IPS DF 19.7 (cell line): ENCODE data around the gene YKT6.

ENCODE experiments used
- DNase-seq: peaks from one replicate; pipeline ENCODE4 v3.0.0-alpha.2; 2013; ENCODE audit warnings: low read depth, low spot score

Gene YKT6

GRCh38 chr7:44218418-44219201 lies 17.8 kb downstream of the YKT6 start:
- peak; percentile 33 for DNase-seq

GRCh38 chr7:44219371-44220045 lies 18.7 kb downstream of the YKT6 start:
- DNase-seq, result no peak

GRCh38 chr7:44220046-44220357 lies 19.2 kb downstream of the YKT6 start:
- DNase-seq, result no peak

- no peak for DNase-seq
These were observed 19.8 kb downstream of the YKT6 start for GRCh38 chr7:44220358-44221112.

- DNase-seq, result no peak
These were observed 20.5 kb downstream of the YKT6 start for GRCh38 chr7:44221231-44221791.

- no peak for DNase-seq
These were observed 21.3 kb downstream of the YKT6 start for GRCh38 chr7:44222074-44222473.

GRCh38 chr7:44222776-44223261 lies 22.0 kb downstream of the YKT6 start:
- DNase-seq, result no peak

GRCh38 chr7:44223362-44224079 lies 22.7 kb downstream of the YKT6 start:
- no peak for DNase-seq

- DNase-seq, result no peak
These were observed 23.5 kb downstream of the YKT6 start for GRCh38 chr7:44224080-44224973.

GRCh38 chr7:44224974-44225565 lies 24.3 kb downstream of the YKT6 start:
- no peak for DNase-seq

GRCh38 chr7:44225566-44226395 lies 25.0 kb downstream of the YKT6 start:
- DNase-seq, result no peak

GRCh38 chr7:44226396-44226753 lies 25.6 kb downstream of the YKT6 start:
- no peak for DNase-seq

- no peak for DNase-seq
These were observed 27.1 kb downstream of the YKT6 start for GRCh38 chr7:44227911-44228310.

- DNase-seq, result no peak
These were observed 28.0 kb downstream of the YKT6 start for GRCh38 chr7:44228571-44229350.

GRCh38 chr7:44229546-44230105 lies 28.8 kb downstream of the YKT6 start:
- no peak for DNase-seq

GRCh38 chr7:44230286-44230685 lies 29.5 kb downstream of the YKT6 start:
- no peak for DNase-seq

- DNase-seq, result no peak
These were observed 30.3 kb downstream of the YKT6 start for GRCh38 chr7:44231088-44231487.

- DNase-seq, result no peak
These were observed 31.6 kb downstream of the YKT6 start for GRCh38 chr7:44232396-44232795.
